Activated T-helper 1 cell treated with anti-CD3 and anti-CD28 coated beads, Interleukin-2, amount 50 U/mL, for 16 hours (primary cell): ENCODE data around the gene KCNQ1OT1.

Experiments
- DNase-seq, 2 donors: peaks; one replicate each; pipeline ENCODE4 v3.0.0-alpha.2; 2020; ENCODE audit warnings: low read depth in 1 of 2, low spot score in 1 of 2

Gene KCNQ1OT1

DNA sequence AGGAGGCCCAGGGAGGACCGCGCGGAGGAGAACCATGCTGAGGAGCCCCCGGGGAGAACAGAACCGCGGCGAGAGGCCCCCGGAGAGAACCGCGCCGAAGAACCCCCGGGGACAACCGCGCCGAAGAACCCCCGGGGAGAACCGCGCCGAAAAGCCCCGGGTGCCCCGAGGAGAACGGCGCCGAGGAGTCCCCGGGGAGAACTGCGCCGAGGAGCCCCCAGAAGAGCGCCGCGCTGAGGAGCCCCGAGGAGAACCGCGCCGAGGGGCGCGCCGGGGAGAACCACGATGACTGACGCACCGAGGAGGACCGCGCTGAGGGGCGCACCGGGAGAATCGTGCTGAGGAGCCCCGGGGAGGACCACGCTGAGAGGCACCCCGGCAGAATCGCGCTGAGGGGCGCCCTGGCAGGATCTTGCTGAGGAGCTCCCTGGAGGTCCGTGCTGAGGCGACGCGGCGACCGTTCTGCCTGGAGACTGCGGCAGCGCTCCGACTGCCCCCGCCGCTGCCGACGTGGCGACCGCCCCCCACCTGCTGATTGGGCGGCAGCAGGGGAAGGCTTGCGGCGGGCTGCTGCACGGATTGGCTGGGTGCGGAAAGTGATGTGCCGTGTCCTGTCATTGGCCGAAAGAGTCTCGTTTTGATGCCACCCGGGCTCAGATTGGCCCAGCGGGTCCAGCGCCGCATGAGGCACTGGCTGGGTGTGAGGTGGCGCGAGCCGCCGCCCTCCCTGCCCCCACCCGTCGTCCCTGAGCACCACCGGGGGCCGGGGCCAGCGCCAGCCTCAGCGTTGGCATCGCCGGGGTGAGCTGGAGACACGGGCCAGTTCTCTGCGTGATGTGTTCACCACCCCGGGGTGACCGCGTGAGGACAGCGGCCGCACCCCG, at the start of gene KCNQ1OT1:
Gene KCNQ1OT1, minus strand, starts transcription at position 464 of the 884 bp plus-strand sequence.
- DNase-seq = peak; percentile 64 to 78

DNA sequence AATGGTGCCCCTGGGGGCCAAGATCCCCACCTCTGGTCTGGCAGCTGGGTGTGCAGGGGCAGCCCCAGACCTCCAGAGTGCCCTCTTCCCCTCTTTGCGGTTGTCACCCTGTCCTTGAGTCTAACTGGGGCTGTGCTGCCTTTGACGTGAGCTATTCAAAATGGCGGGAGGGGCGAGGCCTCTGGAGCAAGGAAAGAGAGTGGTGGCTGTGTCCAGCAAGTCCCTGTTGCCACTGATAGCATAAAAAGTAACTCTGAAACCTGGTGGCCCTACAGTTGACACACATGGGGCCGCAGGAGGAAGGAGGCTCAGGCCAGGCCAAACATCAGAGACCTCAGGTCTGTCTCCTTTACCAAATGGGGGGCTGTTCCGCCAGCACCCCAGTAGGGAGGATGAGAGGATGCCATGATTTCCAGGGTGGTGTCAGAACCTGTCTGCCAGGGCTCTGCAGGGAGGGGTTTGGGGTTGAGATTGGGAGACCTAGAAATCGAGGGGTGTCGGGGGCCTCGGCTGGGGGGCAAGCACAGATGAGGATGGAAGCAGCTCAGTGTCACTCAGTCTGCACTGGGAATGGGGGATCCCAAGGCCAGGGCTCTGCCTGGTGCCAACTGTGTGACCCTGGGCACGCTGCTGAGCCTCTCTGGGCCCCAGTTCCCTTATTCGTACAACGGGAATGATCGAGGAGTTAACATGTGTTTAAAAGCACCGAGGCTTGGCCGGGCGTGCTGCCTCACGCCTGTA, 49.2 kb upstream of the KCNQ1OT1 start:
- no peak for DNase-seq

DNA sequence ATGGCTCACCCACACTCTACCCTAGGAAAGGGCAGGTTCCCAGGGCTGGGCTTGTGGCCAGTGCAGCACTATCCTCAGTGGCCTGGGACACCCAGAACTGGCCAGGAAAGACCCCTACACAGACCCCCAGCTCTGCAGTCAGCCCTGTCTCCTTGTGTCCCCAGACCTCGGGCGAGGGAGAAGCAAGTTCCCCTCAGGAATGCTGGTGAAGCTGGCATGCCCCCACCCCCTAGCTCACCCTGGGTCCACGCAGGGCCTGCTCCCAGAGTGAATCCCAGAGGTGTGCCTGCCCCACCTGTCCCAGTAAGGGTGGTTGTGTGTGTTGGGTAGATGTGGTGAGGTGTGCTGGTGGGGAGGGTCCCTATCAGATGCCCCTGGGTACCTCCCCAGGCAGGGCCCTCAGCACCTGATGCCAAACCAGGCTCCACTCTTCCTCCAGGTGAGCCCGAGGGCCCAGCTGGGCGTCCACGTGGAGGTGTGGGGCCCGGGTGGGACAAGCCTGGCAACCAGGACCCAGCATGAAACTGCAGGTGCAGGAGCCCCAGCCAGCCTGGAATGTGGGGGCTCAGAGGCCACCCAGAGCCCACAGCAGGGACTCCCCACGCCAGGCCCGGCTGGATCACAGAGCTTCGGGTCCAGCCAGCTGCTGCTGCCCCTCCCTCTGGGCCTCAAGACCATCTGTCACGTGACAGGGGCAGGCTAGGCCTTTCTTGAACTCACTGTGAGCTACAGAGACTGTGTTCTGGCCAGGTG, 48.4 kb upstream of the KCNQ1OT1 start:
- no peak for DNase-seq

DNA sequence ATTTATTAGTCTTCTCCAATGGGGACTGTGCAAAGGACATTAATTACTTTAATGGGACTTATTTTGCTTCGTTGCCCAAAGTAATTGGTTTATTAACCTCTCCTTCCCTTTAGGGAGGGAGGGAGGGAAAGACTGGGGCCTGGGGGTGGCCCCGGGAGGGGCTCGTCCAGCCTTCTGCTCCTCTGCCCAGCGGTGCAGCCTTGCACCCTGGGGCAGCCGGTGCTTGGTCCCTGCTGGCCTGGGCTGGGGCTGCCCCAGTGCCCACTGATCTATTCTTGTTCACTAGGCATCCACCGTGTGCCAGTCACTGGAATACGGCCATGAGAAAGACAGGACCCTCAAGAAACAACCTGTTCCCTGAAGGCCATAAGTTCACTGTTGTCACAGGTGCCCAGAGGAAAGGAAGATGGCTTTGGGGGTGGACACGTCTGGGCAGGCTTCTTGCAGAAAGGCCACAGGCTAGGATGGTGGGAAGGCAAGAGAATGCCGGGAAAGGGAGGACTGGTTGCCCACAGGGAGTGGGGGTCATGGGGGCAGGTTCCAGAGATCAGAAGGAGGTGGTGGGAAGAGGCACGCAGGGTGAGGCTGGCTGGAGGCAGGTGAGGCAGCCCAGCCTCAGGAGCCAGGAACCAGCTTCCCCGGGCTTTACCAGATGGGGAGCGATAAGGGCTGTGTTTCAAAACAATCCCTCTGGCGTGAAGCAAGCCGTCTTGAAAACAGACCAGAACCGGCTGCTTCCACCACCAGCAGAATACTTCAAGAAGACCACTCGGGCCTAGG, 47.6 kb upstream of the KCNQ1OT1 start:
- no peak for DNase-seq

DNA sequence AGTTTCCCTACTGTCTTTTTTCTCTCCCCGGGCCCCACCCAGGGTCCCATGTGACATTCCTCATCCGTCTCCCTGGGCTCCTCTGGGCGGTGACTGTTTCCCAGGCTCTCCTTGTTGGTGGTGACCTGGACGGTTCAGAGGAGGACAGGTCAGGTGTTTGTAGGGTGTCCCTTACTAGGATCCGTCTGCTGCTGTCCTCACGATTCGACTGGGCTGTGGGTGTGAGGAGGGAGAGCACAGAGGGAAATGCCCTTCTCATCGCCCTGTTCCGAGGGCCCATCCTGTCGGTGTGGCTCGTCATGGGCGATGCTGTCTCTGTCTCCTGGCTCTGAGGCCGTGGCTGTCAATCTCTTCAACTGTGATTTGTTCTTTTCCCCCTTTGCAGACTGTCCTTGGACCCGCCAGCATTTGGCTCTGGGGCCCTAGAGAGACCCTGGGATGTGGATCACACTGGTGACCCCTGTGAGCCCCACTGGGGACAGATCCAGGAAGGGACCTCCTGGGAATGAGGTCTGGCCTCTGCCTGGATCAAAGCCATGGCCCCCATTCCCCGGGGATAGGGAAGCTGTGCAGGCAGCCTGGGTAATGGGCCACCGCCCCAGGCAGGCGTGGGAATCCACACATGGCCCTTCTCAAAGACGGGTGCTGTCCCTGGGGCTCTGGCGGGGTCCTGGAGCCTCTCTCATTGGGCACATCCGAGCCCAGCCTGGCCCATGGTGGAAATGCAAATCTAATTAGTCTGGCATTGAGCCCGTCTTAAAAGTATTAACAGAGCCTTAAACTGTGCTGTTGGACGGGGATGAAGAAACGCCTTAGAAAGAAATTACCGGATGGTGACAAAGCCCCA, 46.8 kb upstream of the KCNQ1OT1 start:
- no peak for DNase-seq

DNA sequence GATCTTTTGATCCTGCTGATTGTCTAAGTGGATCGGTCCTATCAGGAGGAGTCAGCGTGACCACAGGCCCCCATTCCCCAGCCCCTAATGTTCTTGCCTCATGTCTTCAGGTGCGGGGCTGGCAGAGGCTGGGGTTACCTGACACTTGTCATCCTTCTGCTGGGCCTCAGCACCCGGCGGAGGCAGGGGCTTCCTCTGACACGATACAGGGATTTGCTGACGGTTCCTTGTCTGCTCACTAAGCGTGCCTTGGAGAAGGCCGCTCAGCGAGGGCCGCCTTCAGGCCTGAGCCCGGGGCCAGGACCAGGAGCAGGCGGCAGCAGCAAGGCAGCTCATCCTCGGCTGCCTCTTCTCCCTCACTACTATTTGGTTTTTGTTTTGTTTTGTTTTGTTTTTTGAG, 45.7 kb upstream of the KCNQ1OT1 start:
- no peak for DNase-seq

DNA sequence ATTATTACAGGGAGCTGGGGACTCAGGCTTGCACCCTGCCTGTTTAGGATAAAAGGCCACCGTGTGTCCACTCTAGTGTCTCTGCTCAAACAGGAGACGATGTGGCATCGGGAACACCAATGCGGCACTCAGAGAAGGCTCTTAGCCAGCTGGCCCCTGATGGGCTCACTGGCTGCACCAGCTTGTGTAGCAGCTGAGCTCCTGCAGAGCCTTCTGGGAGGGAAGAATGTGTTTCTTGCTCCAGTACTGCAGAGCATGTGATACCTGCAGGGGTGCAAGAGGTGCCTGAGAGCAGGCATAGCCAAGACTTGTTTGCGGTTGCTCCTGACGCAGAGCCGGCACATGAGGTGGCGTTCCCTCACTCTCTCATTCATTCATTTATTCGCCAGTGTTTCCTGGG, 44.4 kb upstream of the KCNQ1OT1 start:
- DNase-seq = no peak

DNA sequence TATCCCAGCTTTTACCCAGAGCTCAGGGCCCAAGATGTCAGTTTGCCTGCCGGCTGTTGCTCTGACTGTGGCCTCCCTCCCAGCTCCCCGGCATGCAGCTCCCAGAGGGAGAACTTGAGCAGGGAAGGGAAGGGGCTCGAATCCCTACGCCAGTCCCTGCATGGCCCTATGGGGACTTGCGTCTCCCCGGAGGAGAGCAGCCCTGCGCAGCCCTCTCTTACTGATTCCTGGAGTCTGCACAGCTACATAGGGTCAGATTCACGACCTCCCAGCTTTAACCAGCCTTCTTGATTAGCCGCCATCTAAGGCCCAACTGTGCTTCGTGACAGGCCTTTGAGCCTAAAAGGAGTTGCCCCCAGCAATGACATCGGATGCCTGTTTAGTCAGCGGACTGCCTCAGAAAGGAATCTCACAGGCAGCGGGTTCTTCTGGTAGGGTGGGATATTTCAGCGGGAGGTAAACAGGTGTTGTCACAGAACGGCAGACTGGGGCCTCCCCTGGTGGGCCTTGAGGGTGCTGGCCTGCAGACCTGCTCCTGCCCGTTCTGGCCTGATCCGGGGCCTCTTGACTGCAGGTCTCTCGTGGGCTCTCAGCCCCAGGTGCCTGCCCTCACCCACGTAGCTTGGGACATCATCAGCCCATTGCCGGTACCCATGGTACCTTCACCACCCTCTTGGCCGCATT, 43.8 kb upstream of the KCNQ1OT1 start:
- DNase-seq = no peak

DNA sequence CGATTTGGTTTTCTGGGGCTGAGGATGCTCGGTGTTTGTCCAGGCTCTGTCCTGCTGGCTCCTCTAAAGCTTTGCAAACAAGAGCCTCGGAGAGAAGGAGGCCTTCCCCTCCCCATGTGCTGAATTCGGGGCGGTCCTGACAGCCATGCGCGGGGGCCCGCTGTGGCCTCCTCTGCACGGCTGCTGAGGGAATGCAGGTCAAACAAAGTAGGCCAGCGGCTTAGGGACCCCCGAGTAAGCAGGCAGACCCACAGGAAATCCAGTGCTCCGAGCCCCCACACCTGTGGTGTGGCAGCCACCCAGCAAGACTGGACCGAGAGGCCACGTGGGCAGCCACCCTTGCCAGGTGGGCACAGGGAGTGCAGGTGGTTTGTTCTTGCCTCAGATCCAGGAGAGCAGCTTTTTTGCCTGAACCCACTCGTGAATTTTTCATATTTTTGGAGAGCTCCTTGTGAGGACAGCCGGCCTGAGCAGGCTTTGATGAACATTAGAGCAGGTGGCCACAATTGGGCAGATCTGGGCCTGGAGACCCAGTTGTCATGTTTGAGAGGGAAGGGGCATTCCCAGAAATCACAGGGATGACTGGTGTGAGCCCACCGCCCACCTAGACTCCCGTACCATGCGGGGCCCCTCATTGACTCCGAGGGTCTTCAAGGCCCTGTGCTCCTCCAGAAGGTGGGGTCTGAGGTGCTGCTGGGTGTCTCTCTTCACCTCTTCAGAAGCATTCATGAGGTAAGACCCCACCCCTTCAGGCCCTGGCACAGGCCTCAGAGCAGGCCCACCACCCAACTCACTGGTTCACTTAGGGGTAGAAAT, 43.0 kb upstream of the KCNQ1OT1 start:
- no peak for DNase-seq

DNA sequence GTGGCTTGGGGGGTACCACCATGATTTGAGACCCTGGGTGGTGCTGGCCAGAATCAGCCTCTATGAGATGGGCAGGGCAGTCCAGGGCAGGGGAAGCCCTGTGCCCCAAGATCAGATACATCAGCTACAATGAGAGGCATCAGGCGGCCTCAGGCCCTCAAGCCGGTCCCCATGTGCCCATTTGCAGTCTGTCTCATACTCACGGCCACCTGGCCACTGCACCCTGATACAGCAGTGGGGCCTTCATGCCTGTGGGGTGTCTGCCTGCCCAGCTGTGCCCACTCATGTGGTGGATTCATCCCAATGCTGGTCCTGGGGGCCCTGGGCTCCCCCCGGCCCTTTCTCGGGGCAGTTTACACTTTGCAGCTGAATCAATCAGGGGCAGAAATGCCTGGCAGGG, 42.4 kb upstream of the KCNQ1OT1 start:
- no peak for DNase-seq

DNA sequence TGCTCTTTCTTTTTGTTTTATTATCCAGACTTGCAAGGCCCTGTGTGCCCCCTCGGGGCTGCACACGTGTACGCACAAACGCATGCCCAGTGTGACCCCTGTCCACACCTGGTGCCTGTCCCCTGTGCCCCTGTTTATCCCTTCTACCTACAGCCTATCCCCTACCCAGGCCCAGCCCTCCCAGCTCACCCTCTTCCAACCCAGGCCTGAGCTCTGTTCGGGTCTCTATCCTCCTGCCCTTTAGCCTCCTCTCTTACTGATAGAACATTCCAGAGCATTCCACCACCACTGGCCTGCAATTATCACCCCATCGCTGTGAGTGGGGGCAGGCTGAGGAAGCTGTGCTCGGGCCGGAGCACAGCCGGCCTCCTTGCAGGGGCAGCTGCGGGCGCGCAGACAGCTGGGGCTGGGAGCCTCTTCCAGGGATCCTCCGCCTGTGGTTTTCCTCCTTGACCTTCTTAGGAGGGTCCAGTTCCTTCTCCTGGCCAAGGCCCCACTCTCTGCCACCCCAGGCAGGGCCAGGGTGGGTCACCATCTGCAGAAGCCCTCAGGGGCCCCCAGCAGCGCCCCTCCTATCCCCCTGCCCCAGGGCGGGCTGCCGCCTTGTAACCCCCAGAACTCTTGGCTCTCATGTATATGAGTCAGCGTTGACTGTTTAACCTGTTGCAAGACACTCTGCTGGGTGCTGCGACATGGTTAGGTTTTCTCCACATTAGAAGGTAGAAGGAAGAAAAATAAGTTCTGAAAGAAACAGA, 41.8 kb upstream of the KCNQ1OT1 start:
- no peak for DNase-seq

DNA sequence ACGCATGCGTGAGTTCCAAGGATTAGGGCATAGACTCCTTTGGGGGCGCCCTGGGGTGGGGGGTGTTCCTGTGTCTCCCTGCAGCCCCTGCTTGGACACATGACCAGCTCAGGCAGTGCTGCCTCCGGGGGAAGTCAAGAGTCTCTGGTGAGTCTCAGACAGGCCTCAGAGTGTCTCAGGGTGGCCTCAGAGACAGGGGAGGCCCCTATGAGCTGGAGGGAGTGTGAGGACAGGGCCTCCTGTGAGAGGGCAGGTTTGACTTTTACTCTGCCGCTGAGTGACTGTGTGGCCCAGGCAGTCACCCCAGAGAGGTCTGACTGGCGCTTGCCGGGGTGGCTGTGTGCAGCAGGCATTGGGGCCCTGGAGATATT, 41.2 kb upstream of the KCNQ1OT1 start:
- no peak for DNase-seq

DNA sequence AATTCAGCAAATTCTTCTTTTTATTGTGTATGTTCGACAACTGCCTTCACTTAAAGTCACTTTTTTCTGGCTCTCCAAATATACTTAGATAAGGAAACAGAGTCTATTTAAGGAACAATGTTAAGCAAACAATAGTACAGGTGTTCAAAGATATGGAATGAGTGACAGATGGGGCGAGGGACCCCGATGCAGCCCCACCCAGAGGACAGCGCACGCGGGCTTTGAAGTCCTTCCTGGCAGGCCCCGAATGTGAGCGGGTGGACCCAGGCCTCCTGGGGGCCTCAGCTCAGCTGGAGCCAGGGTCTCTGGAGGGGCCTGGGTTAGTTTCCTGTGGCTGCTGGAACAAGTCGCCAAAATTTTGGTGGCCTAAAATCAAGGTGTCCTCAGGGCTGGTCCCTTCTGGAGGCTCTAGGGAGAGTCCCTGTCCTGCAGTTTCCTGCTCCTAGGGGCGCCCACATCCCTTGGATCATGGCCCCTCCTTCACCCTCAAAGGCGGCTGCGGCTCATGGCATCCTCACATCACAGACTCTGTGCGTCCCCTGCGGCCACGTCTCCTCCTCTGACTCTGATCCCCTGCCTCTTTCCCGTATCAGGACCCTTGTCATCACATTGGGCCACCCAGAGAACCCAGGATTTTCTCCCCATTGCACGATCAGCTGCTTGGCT, 40.6 kb upstream of the KCNQ1OT1 start:
- no peak for DNase-seq

DNA sequence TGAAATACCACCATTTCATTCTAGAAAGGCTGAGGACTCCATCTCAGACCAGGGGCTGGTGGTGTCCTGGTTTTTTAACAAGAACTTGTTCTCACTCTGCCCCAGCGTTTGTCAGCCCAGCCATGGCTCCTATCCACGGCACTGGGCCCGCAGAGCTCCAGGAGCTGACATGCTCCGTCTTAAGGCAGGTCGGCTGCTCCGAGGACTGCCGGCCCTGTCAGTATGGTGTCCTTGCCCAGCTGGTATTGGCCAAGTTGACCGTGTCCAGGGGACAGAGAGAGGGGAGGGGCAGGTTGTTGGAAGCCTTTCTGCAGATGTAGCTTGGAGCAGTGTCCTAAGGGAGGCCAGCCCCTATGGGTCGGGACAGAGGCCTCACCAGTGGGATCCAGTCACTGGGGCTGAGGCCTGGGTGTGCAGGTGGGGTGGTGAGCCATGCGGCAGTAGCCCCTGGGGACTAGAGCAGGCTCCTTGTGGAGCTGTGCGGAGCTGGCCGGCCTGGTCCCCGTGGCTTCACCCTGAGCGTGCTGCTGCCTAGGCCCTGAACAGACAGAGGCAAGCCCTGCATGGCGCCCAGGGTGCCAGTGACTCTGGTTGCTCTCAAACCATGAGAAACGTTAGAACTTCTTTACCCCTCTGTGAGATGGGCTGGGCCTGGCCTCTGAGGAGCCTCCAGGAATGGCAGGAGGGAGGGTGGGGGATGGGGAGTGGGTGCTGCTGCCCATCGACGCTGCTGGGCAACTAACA, 39.9 kb upstream of the KCNQ1OT1 start:
- DNase-seq = no peak

DNA sequence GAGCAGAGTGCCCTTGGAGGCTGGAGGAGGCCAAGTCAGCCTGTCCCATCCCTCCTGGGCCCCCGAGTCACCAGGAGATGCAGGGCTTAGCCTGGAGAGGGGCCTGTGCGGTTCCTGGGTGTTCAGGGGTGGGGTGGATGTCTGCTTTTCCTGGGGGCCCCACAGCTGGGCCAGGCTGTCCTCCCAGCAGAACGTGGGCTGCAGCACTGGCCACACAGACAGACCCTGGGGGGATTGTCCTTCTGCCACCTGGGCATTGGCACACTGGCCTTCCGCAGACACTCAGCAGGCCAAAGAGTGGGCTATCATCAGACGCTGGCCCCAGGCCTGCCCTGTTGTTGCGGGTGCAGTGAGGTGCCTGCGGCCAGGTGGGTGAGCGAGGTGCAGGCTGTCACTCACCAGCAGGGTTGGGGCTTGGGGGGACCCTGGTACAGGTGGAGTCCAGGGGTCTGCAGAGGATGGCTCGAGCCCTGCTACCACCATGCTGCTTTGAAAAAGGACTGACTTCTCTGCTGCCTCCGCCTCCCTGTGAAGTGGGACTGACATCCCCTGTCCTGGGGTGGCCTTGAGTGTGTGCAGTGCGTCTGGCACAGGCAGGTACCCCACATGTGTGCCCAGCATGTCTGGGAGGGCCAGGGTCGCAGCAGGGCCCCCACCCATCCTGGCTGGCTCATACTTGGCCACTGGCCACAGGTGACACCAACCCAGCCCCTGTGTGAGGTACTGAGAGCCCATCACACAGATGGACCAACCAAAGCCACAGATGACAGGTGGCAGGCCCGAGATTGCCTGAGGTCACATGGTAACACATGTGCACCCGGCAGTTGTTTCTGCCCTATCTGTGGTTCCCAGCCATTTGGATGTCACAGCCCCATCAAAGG, 39.0 kb upstream of the KCNQ1OT1 start:
- no peak for DNase-seq

DNA sequence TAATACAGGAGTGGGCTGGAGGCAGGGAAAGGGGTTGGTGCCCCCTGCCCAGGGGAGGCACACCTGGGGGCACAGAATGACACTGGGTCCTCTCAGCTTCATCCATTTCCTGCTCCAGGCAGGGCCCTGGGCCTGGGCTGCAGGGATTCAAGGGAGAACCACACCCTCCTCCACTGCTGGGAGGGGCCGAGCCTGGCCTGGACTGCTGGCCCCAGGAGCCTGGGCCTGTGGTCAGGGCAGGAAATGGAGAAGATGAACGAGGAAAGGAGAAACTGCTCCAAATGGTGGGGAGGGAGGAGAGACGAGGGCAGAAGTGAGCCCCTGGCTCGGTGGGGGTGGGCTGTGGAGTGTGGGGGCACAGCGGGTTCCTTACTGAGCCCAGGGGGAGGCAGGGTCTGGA, 38.1 kb upstream of the KCNQ1OT1 start:
- DNase-seq = no peak
